ENCODE measurements around the gene TMEM266.

The TMEM266 gene

GRCh38 chr15:76203346-76204108 is 143.7 kb downstream of the TMEM266 start:
- no peak for DNase-seq (ENCODE audit: low spot score)

GRCh38 chr15:76204109-76204845 is 144.5 kb downstream of the TMEM266 start:
- no peak for DNase-seq (ENCODE audit: low spot score)

- no peak for DNase-seq (ENCODE audit: low spot score)
Observed at GRCh38 chr15:76204916-76205460, 145.2 kb downstream of the TMEM266 start.

DNA sequence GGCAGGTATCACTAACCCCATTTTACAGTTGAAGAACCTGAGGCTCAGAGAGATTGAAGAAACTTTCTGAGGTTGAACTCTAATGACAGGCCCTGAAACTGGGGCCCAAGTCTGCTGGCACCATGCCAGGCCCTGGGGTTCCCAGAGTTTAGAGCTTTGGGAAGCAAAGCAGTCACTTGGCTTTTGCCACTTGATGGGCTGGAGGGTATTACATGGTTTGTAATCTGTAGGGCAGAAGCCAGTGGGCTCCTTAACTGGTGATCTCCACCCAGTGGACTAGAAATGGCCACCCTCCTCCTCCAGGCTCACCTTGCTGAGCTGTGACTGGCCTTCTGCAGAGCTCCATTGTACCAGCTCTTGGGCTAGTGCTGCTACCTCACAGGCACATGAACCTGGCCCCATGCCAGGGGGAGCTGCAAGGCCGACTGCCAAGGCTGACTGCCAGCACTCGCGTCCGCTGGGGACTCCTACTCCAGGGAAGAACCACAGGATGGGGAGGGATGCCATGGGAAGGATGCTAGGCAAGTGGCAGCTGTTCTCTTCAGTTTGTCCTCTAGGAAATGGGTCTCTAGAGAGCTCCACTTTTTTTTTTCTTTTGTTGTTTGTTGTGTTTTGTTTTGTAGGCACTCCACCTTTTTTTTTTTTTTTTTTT is 146.7 kb downstream of the TMEM266 start:
- DNase-seq (ENCODE audit: low spot score): peak; percentile 82

- DNase-seq (ENCODE audit: low spot score): no peak
Observed at GRCh38 chr15:76208084-76208785, 148.4 kb downstream of the TMEM266 start.

GRCh38 chr15:76208786-76209424 is 149.1 kb downstream of the TMEM266 start:
- DNase-seq (ENCODE audit: low spot score): peak; percentile 51

- DNase-seq (ENCODE audit: low spot score): no peak
Observed at GRCh38 chr15:76209523-76209922, 149.7 kb downstream of the TMEM266 start.

- no peak for DNase-seq (ENCODE audit: low spot score)
Observed at GRCh38 chr15:76209942-76210341, 150.2 kb downstream of the TMEM266 start.

- DNase-seq (ENCODE audit: low spot score): no peak
Observed at GRCh38 chr15:76215634-76216033, 155.8 kb downstream of the TMEM266 start.

- peak; percentile 78 for DNase-seq (ENCODE audit: low spot score)
Observed at GRCh38 chr15:76217029-76217881, 157.5 kb downstream of the TMEM266 start.

DNA sequence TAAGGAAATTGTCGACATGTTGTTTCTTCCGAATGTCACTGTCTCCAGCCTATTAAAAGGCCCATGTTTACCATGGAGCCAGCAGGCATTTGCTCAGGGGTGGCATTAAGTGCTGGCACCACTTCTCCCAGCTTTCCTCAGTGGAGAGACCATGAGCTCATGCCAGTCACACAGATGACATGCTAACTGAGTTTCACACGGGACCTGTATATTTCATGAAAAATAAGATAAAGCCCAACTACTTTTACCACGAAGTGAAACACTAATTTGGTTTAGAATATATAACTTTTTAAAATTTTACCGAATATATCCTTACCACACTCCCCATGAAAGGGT is 158.1 kb downstream of the TMEM266 start:
- no peak for DNase-seq (ENCODE audit: low spot score)

GRCh38 chr15:76221085-76221767 is 161.4 kb downstream of the TMEM266 start:
- no peak for DNase-seq (ENCODE audit: low spot score)

- DNase-seq (ENCODE audit: low spot score): no peak
Observed at GRCh38 chr15:76222159-76222558, 162.4 kb downstream of the TMEM266 start.

- DNase-seq (ENCODE audit: low spot score): no peak
Observed at GRCh38 chr15:76223521-76223920, 163.7 kb downstream of the TMEM266 start.

- no peak for DNase-seq (ENCODE audit: low spot score)
Observed at GRCh38 chr15:76229266-76229665, 169.5 kb downstream of the TMEM266 start.

GRCh38 chr15:76233921-76234320 is 174.1 kb downstream of the TMEM266 start:
- no peak for DNase-seq (ENCODE audit: low spot score)

GRCh38 chr15:76234337-76234889 is 174.6 kb downstream of the TMEM266 start:
- DNase-seq (ENCODE audit: low spot score): no peak

DNA sequence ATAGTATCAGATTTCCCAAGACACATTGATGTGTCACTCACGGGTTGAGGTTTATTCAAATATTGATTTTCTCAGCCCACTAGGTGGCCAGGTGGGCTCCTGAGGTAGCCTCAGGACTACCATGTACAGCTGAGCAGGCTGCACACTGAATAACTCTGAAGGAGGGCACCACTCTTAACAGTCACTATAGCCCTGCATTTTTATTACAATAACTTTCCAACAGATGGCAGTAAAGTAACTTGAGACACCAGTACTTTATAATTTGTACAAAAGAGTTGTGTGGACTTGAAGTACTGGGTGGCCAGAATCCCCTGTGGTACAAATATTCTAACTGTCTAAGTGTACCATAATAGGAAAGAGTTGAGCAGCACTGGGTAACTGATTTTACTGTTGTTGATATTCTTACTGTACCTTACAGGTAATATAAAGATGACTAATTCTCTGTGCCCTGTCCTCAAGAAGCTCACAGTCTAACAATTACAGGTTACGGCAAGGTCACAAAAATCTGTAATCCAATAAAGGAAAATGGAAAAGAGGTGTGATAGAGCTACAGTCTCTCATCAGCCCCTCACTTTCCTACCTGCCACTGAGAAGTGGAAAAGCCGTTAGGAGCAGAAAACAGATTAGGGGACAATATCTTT is 175.5 kb downstream of the TMEM266 start:
- peak; percentile 41 for DNase-seq (ENCODE audit: low spot score)

- no peak for DNase-seq (ENCODE audit: low spot score)
Observed at GRCh38 chr15:76236350-76236749, 176.6 kb downstream of the TMEM266 start.
